Right lobe of liver (tissue), 4 donors: ENCODE results near the gene MYCBP2.

Source experiments
- CTCF ChIP-seq, 4 donors: fragments of 200-600 bp in 3 of 4; fragments of 450-650 bp in 1 of 4; IDR thresholded peaks; one replicate each; pipeline versions ENCODE4 v1.5.1 to v1.8.0; 2016 to 2022; ENCODE audit warnings: antibody characterized with exemption in 4 of 4, mild to moderate bottlenecking in 2 of 4
- POLR2A ChIP-seq: fragments of 450-650 bp; IDR thresholded peaks from one replicate; pipeline ENCODE4 v1.6.1; 2017; ENCODE audit warnings: antibody characterized with exemption, mild to moderate bottlenecking
- donor health status: DM: no; HTN: no; CAD: no.
- donor health status: DM: no; HTN: no; CAD: no.
- donor health status: DM: no; HTN: yes; CAD: no.

- TF ChIP-seq CTCF (IDR thresholded peaks at IDR 0.05), result no peak
- TF ChIP-seq POLR2A, result no peak
Measured at GRCh38 chr13:77172650-77173049, 154.2 kb downstream of the MYCBP2 start.
